H1 (cell line): Measurements from ENCODE around the gene VASN. TPM values are rescaled to one million over a fixed set of nuclear protein-coding genes. Genes with fewer than 3 reads are reported as not detected.

Experiments used
- SP4 ChIP-seq: IDR thresholded peaks from 2 replicates; pipeline ENCODE4 v1.6.1; 2012; ENCODE audit warnings: low read length, inconsistent platforms
- ZNF274 ChIP-seq: IDR thresholded peaks from 2 replicates; pipeline ENCODE4 v1.7.0; 2012; ENCODE audit warnings: low read length, borderline replicate concordance; ENCODE audit errors: extremely low read depth
- polyA plus RNA-seq, 7 experiments: library from polyadenylated mRNA; depleted of rRNA in 3 of 7; stranded (reverse) in 5 of 7; unstranded in 2 of 7; fragments of >200 nt in 5 of 7; fragments of 200-250 nt in 2 of 7; gene quantifications; 1 replicate in 5 of 7; 2 replicates in 1 of 7; 4 replicates in 1 of 7; pipeline versions ENCODE4 v1.2.1 to v1.2.3, GENCODE V29; 2011 to 2013; ENCODE audit warnings: missing spikeins in 2 of 7, mixed read lengths in 2 of 7
- total RNA-seq: library from RNA; stranded (reverse); fragmentation: NEBNext Ultra II Directional; extraction: Animal tissue kit (Norgen Biotek cat#: 25700); gene quantifications from 2 replicates; pipeline ENCODE4 v1.2.1, GENCODE V29; 2021
- TF ChIP-seq, protein P1 (sequence below), 3 experiments: IDR thresholded peaks; 1 replicate in 2 of 3; 2 replicates in 1 of 3; pipeline versions ENCODE4 v1.5.1 to v1.6.1; 2011; ENCODE audit warnings: low read length in 3 of 3, mild to moderate bottlenecking in 3 of 3, inconsistent platforms in 2 of 3, low read depth in 1 of 3, moderate library complexity in 1 of 3; ENCODE audit not compliant: insufficient read depth in 1 of 3; ENCODE audit errors: control extremely low read depth in 1 of 3

VASN gene
- total and polyA plus RNA-seq, 2 of the 8 experiments (the other 6 are each of a cell fraction or from before 2014, with no cell fraction given): 9.6 to 11.3 TPM

DNA sequence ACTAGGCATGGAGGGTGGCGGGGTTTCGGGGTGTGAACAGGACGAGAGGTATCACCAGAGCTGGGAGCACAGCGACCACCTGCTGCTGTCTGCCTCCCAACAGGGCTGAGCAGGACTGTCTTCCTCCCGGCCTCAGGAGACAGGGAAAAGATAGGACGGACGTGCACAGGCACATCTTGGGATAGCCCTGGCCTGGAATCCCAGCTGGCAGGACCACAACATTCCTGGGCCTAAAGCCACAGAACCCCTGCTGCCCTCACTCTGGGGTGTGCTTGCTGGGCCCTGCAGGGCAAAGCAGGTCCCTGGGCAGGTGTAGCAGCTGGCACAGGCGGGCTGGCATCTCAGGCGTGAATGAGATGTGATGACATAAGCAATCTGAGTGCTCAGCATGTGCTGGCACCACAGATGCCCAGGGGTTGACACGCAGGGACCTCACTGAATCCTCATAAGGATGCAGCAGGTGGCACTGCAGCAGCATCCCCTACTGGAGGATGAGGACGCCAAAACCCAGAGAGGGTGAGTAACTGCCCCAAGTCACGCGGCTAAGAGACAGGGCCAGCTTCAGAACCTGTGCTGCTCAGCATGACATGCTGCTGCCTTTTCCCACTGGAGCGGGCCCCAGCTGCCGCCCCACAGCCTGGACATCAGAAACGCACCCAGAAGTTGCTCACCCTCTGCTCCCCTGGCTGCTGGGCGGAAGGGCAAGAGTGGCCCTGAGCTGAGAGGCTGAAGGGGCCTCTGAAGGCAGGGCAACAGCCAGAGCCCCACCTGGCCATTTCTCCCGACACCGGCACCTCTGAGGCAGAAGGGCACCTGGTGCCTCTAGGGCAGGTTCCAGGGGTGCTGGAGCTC is 37.7 kb downstream of the VASN start (continued):
- TF ChIP-seq, protein P1, sequence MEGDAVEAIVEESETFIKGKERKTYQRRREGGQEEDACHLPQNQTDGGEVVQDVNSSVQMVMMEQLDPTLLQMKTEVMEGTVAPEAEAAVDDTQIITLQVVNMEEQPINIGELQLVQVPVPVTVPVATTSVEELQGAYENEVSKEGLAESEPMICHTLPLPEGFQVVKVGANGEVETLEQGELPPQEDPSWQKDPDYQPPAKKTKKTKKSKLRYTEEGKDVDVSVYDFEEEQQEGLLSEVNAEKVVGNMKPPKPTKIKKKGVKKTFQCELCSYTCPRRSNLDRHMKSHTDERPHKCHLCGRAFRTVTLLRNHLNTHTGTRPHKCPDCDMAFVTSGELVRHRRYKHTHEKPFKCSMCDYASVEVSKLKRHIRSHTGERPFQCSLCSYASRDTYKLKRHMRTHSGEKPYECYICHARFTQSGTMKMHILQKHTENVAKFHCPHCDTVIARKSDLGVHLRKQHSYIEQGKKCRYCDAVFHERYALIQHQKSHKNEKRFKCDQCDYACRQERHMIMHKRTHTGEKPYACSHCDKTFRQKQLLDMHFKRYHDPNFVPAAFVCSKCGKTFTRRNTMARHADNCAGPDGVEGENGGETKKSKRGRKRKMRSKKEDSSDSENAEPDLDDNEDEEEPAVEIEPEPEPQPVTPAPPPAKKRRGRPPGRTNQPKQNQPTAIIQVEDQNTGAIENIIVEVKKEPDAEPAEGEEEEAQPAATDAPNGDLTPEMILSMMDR (IDR thresholded peaks at IDR 0.05; ENCODE audit: control extremely low read depth in 1 of 3, insufficient read depth in 1 of 3, low read depth in 1 of 3, low read length in 3 of 3): peak; percentile 34 to 59 (median 40); a peak in 3 of 4 replicates
- TF ChIP-seq SP4 (no peak), ZNF274 (no peak)
